Measurements from ENCODE around the gene B9D2. TPM values are rescaled to one million over a fixed set of nuclear protein-coding genes. Genes with fewer than 3 reads are reported as not detected.

B9D2 gene
- polyA plus RNA-seq, 1 donor from 2014 or later = 15.9 TPM

DNA sequence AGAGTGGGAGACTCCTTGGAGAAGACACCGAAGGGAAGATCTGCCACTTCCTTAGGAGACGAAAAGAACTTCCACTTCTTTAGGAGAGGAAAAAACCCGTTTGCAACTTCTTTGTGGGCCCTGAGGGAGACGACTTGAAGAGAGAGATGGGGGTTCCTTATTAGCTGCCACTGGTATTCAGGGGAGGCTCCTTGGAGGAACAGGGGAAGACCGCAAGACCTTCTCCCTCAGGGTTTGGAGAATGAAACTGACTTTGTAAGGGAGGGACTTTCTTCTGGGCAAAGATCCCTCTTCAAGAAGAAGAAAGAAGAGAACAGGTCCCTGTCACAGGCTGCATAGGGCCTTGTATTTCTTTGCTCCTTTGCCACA lies 34.1 kb upstream of the B9D2 start:
- Histone ChIP-seq H3K9me2 (ENCODE audit: insufficient read depth, low read length) (no peaks in the 10 kb centered on the region), H3K4me3 (ENCODE audit: low read length) (peak overlapping the region; percentile 92), H2AFZ (ENCODE audit: low read depth, low read length) (peak overlapping the region; percentile 86), H3K27ac (ENCODE audit: low read length) (peak overlapping the region; percentile 93), H3K9me3 (ENCODE audit: low read length) (no peaks in the 10 kb centered on the region), H3K36me3 (ENCODE audit: insufficient read depth, low read length) (no peaks in the 10 kb centered on the region), H3F3A (ENCODE audit: insufficient read depth, low read length, poor library complexity, severe bottlenecking) (no peaks in the 10 kb centered on the region), H4K20me1 (ENCODE audit: insufficient read depth) (no peaks in the 10 kb centered on the region), H3K79me2 (replicated peaks; ENCODE audit: insufficient read depth, low read length) (peaks cover 16% of the 10 kb centered on the region), H3K4me2 (ENCODE audit: low read length) (peak overlapping the region; percentile 99), H3K9ac (ENCODE audit: low read length) (peak overlapping the region; percentile 92), H3K27me3 (ENCODE audit: insufficient read depth, low read depth, low read length) (no peaks in the 10 kb centered on the region)
- TF ChIP-seq EP300 (conservative IDR thresholded peaks at IDR 0.05; ENCODE audit: poor library complexity, severe bottlenecking) (no peak), POLR2AphosphoS5 (IDR thresholded peaks at IDR 0.05) (no peak), SMC3 (conservative IDR thresholded peaks at IDR 0.05; ENCODE audit: poor library complexity) (no peak), TAF1 (IDR thresholded peaks at IDR 0.05; ENCODE audit: low read depth) (no peak), RAD21 (conservative IDR thresholded peaks at IDR 0.05) (no peak), MXI1 (conservative IDR thresholded peaks at IDR 0.05; ENCODE audit: poor library complexity, severe bottlenecking) (no peak), EZH2 (IDR thresholded peaks at IDR 0.05; ENCODE audit: borderline replicate concordance, insufficient read depth, low read length, poor library complexity, severe bottlenecking) (no peak)
- TF ChIP-seq, protein P1, sequence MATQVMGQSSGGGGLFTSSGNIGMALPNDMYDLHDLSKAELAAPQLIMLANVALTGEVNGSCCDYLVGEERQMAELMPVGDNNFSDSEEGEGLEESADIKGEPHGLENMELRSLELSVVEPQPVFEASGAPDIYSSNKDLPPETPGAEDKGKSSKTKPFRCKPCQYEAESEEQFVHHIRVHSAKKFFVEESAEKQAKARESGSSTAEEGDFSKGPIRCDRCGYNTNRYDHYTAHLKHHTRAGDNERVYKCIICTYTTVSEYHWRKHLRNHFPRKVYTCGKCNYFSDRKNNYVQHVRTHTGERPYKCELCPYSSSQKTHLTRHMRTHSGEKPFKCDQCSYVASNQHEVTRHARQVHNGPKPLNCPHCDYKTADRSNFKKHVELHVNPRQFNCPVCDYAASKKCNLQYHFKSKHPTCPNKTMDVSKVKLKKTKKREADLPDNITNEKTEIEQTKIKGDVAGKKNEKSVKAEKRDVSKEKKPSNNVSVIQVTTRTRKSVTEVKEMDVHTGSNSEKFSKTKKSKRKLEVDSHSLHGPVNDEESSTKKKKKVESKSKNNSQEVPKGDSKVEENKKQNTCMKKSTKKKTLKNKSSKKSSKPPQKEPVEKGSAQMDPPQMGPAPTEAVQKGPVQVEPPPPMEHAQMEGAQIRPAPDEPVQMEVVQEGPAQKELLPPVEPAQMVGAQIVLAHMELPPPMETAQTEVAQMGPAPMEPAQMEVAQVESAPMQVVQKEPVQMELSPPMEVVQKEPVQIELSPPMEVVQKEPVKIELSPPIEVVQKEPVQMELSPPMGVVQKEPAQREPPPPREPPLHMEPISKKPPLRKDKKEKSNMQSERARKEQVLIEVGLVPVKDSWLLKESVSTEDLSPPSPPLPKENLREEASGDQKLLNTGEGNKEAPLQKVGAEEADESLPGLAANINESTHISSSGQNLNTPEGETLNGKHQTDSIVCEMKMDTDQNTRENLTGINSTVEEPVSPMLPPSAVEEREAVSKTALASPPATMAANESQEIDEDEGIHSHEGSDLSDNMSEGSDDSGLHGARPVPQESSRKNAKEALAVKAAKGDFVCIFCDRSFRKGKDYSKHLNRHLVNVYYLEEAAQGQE (IDR thresholded peaks at IDR 0.05; ENCODE audit: borderline replicate concordance) = no peak
- TF ChIP-seq, protein P2, sequence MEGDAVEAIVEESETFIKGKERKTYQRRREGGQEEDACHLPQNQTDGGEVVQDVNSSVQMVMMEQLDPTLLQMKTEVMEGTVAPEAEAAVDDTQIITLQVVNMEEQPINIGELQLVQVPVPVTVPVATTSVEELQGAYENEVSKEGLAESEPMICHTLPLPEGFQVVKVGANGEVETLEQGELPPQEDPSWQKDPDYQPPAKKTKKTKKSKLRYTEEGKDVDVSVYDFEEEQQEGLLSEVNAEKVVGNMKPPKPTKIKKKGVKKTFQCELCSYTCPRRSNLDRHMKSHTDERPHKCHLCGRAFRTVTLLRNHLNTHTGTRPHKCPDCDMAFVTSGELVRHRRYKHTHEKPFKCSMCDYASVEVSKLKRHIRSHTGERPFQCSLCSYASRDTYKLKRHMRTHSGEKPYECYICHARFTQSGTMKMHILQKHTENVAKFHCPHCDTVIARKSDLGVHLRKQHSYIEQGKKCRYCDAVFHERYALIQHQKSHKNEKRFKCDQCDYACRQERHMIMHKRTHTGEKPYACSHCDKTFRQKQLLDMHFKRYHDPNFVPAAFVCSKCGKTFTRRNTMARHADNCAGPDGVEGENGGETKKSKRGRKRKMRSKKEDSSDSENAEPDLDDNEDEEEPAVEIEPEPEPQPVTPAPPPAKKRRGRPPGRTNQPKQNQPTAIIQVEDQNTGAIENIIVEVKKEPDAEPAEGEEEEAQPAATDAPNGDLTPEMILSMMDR (IDR thresholded peaks at IDR 0.05; ENCODE audit: poor library complexity, severe bottlenecking) = no peak

DNA sequence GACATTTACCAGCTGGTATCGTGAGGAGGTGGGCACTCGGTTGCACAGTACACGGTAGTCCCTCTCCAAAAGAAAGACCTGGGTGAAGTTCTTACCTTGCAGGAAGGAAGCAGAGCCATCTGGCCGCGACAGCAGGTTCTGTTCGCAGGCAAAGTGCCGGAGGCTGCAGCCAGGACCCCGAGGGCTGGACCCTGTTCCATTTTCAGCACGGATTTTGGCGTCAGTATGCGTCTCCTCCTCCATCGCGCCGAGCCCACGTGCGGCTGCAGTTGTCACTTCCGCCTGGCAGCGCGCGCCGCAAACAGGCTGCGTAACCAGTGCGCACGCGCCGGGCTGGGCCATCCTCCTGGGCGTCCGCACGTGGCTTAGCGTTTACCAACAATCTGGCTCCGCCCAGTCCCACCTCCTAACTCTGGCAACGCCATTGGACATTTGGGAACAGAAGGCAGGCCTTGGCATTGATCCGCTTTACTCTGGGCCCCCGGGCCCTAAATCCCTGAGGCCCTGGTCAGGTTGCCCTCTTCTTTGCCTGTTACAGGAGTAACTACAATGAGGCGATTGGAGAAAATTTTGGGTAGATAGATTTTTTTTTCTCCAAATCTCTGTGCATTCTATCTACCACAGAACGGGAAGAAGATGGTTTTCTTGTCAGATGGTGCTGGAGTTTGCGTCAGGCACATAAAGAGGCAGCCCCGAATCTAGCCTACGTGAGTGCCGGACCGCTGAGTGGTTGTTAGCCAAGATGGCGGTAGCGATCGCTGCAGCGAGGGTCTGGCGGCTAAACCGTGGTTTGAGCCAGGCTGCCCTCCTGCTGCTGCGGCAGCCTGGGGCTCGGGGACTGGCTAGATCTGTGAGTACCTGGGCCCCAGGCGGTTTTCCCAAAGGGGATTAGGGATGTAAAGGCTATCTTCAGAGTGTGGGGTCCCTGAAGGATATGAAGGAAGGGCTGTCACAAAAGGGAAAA lies 33.4 kb upstream of the B9D2 start, which contains the start of the genes BCKDHA and EXOSC5:
Gene BCKDHA (plus strand): TSS at position 733 of the 964 bp plus-strand sequence. CDS start 10 bp downstream, at position 743.
Gene EXOSC5 (minus strand): TSS at position 274 of the 964 bp plus-strand sequence. CDS start 31 bp downstream, at position 243.
- Histone ChIP-seq H3K36me3 (ENCODE audit: insufficient read depth, low read length) (no peaks in the 10 kb centered on the region), H3K27ac (ENCODE audit: low read length) (peak within 1 kb of the TSS; percentile 93), H3K27me3 (ENCODE audit: insufficient read depth, low read depth, low read length) (no peaks in the 10 kb centered on the region)

More for the DNA sequence above, 33.4 kb upstream of the B9D2 start, which contains the start of the genes BCKDHA and EXOSC5:
- Histone ChIP-seq H3F3A (ENCODE audit: insufficient read depth, low read length, poor library complexity, severe bottlenecking) (no peaks in the 10 kb centered on the region), H3K9me2 (ENCODE audit: insufficient read depth, low read length) (no peaks in the 10 kb centered on the region), H3K9me3 (ENCODE audit: low read length) (no peaks in the 10 kb centered on the region), H3K79me2 (replicated peaks; ENCODE audit: insufficient read depth, low read length) (peaks cover 16% of the 10 kb centered on the region), H2AFZ (ENCODE audit: low read depth, low read length) (peak within 1 kb of the TSS; percentile 92), H3K4me2 (ENCODE audit: low read length) (peak within 1 kb of the TSS; percentile 99), H4K20me1 (ENCODE audit: insufficient read depth) (no peaks in the 10 kb centered on the region), H3K9ac (ENCODE audit: low read length) (peak within 1 kb of the TSS; percentile 92), H3K4me3 (ENCODE audit: low read length) (peak within 1 kb of the TSS; percentile 92)
- TF ChIP-seq, protein P1 (IDR thresholded peaks at IDR 0.05; ENCODE audit: borderline replicate concordance) = peak; percentile 78
- TF ChIP-seq EP300 (conservative IDR thresholded peaks at IDR 0.05; ENCODE audit: poor library complexity, severe bottlenecking) (no peak), POLR2AphosphoS5 (IDR thresholded peaks at IDR 0.05) (peak; percentile 91), RAD21 (conservative IDR thresholded peaks at IDR 0.05) (no peak), SMC3 (conservative IDR thresholded peaks at IDR 0.05; ENCODE audit: poor library complexity) (peak; percentile 59), EZH2 (IDR thresholded peaks at IDR 0.05; ENCODE audit: borderline replicate concordance, insufficient read depth, low read length, poor library complexity, severe bottlenecking) (no peak), TAF1 (IDR thresholded peaks at IDR 0.05; ENCODE audit: low read depth) (no peak), MXI1 (conservative IDR thresholded peaks at IDR 0.05; ENCODE audit: poor library complexity, severe bottlenecking) (peak; percentile 100)
- TF ChIP-seq, protein P2 (IDR thresholded peaks at IDR 0.05; ENCODE audit: poor library complexity, severe bottlenecking) = peak; percentile 28
